ENCODE data around the gene IL20RA. TPM values are rescaled to one million over a fixed set of nuclear protein-coding genes. Genes with fewer than 3 reads are reported as not detected.

Gene IL20RA
- total and polyA plus RNA-seq, 2 of the 8 experiments (the other 6 are each of a cell fraction or from before 2014, with no cell fraction given): 1.3 to 1.7 TPM

DNA sequence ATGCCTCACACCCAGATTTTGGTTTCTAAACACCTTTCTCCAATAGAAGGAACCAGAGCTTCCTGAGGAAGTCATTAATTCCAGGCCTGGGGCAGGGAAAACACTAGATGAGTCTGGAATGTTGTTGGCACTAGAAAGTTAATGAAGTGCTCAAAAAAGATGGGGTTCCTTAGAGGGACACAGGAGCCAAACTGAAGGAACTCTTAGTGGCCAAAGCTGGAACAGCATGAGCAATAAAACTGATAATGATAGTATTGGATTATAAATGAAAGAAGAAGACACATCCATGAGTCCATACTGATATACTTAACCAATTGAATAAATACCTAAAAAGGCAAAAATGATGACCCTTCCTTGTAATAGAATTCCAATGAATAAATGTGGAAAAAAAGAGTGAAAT is 4.4 kb downstream of the IL20RA start:
- no peak overlapping the region for H3K14ac ChIP-seq (ENCODE audit: insufficient read length)
- H4K8ac ChIP-seq (ENCODE audit: extremely low read depth, insufficient read depth, low read length): no peak overlapping the region
- H2AFZ ChIP-seq (ENCODE audit: low read length): no peak overlapping the region
- ChIA-PET CTCF (ENCODE audit: partially characterized antibody) (interaction anchor here (1.4 to 2.8 kb wide), 4 partner anchors 9 to 81 kb away, joined by 3 to 10 read pairs (median 4); no protein-coding TSS in a partner anchor), POLR2A (ENCODE audit: partially characterized antibody) (no interaction called here)
- H4K91ac ChIP-seq (replicated peaks; ENCODE audit: insufficient read length, low read length): no peak overlapping the region
- H3K79me1 ChIP-seq (ENCODE audit: low read depth, low read length): no peaks in the 10 kb centered on the region
- no peak for TF ChIP-seq TAF1 (IDR thresholded peaks at IDR 0.05; ENCODE audit: low read depth, low read length)
- TF ChIP-seq SP4 (IDR thresholded peaks at IDR 0.05; ENCODE audit: low read length): no peak
- no peak for TF ChIP-seq ZNF274 (IDR thresholded peaks at IDR 0.05; ENCODE audit: borderline replicate concordance, extremely low read depth, low read length)
- no peak overlapping the region for H3K18ac ChIP-seq (ENCODE audit: extremely low read depth, low read length)
- H3K9ac ChIP-seq (replicated peaks in 1 of 4; ENCODE audit: extremely low read depth in 1 of 4, low read depth in 3 of 4, low read length in 3 of 4): no peak overlapping the region
- H3K4ac ChIP-seq (replicated peaks; ENCODE audit: insufficient read length, low read depth, low read length): no peak overlapping the region
- no peaks in the 10 kb centered on the region for H3K4me1 ChIP-seq (replicated peaks in 1 of 4; ENCODE audit: control insufficient read depth in 3 of 4, insufficient read depth in 4 of 4, low read length in 3 of 4)
- no peak overlapping the region for H3K23ac ChIP-seq (ENCODE audit: insufficient read length)
- H3K9me3 ChIP-seq (ENCODE audit: insufficient read depth in 2 of 2, low read depth in 1 of 2, low read length in 1 of 2): no peaks in the 10 kb centered on the region
- H2BK120ac ChIP-seq (replicated peaks; ENCODE audit: low read depth, low read length): no peak overlapping the region
- no peak overlapping the region for H2BK12ac ChIP-seq (ENCODE audit: low read depth, low read length)
- H4K5ac ChIP-seq (ENCODE audit: insufficient read length, low read depth, low read length): no peak overlapping the region
- no peaks in the 10 kb centered on the region for H3K79me2 ChIP-seq (ENCODE audit: control insufficient read depth in 1 of 2, insufficient read depth in 2 of 2, low read length in 2 of 2)
- no peaks in the 10 kb centered on the region for H3K36me3 ChIP-seq (ENCODE audit: control insufficient read depth in 2 of 4, insufficient read depth in 4 of 4, low read length in 3 of 4)
- FAIRE-seq: peak; percentile 7
- no peak overlapping the region for H2BK20ac ChIP-seq (ENCODE audit: low read length)
- H3K4me3 ChIP-seq (ENCODE audit: extremely low read depth in 1 of 4, insufficient read depth in 2 of 4, low read depth in 3 of 4, low read length in 4 of 4): no peak overlapping the region
- H2BK5ac ChIP-seq (ENCODE audit: low read depth, low read length): no peak overlapping the region
- DNase-seq (ENCODE audit: low read depth in 1 of 2, low spot score in 2 of 2): no peak
- H3K4me2 ChIP-seq (ENCODE audit: insufficient read depth in 1 of 2, low read depth in 2 of 2, low read length in 2 of 2): no peak overlapping the region
- no peaks in the 10 kb centered on the region for H4K20me1 ChIP-seq (replicated peaks in 1 of 2; ENCODE audit: control insufficient read depth in 1 of 2, insufficient read depth in 2 of 2, low read length in 2 of 2)
- peaks cover 0 to 27% (median 16%) of the 10 kb centered on the region in 4 experiments; a peak in 6 of 7 replicates for H3K27me3 ChIP-seq (replicated peaks in 1 of 4; ENCODE audit: control insufficient read depth in 3 of 4, extremely low read depth in 1 of 4, insufficient read depth in 3 of 4, low read length in 3 of 4)
- H2BK15ac ChIP-seq (ENCODE audit: low read length): no peak overlapping the region
- no peak overlapping the region for H2AK5ac ChIP-seq (ENCODE audit: low read depth, low read length)
- H3K27ac ChIP-seq (ENCODE audit: low read depth, low read length): no peak overlapping the region
- H3K56ac ChIP-seq (replicated peaks; ENCODE audit: insufficient read length, low read depth, low read length): no peak overlapping the region
- H3K23me2 ChIP-seq (ENCODE audit: low read depth, low read length): peaks cover 5% of the 10 kb centered on the region; the same call in 1 of the 2 replicates
